GM19467 (cell line): Measurements from ENCODE around the gene HOXA7.

Source experiments
- ATAC-seq: cut with Tn5 transposase; IDR thresholded peaks from one replicate; pipeline ENCODE4 v1.9.1; 2021; ENCODE audit warnings: mild to moderate bottlenecking, moderate library complexity; ENCODE audit not compliant: unreplicated experiment

Gene HOXA7

DNA sequence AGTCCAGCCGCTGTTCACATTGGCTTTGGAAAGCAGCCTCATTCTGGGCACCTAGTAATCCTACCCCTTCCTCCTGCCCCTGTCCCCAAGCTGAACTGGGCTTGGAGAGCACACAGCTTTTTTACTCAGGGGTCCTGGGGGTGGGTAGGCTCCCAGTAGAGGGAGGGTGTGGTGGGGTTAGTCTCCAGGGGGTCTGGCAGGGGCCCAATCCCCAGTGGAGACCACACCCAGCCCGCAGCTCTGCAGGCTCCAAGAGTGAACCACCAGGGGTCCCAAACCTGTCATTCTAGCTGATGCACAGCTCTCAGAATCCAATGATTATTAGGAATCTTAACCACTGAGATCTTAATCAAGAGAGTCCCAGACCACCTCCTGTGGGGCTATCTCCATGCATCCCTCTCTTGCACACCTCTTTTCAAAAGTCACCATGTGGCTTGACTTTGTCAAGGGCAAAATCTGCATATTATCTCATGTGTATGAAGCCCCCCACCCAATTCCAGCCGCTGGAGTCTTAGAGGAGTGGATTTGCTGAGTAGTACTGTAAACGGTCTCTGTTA is 25.9 kb upstream of the HOXA7 start:
- no peak for ATAC-seq

DNA sequence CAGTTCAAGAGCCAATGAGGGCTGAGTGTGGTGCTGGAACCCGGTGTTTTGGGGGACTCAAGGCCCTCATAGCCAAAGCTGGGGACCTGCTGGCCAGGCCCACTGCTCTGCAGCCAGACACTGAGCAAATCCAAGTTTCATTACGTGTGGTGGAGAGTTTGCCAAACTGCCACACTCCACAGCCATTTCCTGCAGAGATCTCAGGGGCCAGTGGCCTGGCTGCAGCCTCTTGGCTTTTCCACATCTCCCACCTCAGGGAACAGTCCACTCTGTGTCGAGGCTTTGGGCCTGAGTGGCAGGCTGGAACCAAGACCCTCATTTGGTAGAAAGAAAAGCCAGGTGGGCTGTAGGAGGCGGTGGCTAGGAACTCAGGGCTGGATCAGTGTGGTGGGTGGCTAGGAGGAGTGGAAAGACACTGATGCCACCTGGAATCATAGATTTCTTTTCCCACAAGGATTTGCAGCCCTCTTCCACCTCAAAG is 25.4 kb upstream of the HOXA7 start:
- no peak for ATAC-seq

DNA sequence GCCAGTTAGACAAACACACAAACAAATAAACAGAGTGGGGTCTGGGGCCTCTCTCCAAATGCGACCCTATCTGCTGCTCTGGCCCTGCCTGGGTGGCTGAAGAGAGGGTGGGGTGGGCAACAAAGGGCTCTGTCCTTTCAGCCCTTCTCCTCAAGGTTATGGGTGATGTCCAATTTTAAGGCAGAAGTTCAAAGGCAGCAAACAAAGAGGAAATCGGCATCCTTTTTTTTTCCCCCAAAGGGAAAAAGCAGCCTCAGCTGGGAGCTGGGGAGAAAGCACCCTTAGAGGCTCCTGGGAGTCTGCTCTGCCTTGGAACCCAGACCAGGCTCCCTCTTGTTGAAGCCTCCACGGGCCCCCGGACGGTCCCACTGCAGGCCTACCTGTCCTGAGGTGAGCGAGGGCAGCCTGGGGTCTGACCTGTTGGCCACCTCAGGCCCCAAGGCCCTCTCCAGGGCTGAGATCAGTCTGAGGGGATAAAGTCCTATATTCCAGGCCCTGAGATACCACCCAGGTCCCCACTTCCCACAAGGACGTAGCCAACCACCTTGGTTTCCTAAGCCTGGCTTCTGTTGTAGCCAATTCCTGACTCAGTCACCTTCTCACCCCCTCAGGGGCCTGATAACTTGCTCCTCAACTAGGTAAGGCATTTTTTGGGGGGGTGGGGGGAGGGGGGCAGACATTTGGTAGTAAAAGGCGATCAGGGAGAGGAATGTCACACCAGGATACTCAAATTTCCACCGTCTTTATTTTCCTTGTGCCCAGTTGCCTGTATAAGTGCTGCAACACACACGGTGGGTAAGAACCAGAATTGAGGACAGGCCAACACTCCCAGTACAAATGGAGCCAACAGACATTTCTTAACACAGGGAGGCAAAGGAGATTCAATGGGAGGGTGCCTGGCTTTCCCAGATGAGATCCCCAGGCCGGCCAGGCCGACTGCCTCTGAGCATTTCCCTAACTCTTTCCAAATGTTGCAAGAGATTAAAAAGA is 24.3 kb upstream of the HOXA7 start:
- no peak for ATAC-seq

DNA sequence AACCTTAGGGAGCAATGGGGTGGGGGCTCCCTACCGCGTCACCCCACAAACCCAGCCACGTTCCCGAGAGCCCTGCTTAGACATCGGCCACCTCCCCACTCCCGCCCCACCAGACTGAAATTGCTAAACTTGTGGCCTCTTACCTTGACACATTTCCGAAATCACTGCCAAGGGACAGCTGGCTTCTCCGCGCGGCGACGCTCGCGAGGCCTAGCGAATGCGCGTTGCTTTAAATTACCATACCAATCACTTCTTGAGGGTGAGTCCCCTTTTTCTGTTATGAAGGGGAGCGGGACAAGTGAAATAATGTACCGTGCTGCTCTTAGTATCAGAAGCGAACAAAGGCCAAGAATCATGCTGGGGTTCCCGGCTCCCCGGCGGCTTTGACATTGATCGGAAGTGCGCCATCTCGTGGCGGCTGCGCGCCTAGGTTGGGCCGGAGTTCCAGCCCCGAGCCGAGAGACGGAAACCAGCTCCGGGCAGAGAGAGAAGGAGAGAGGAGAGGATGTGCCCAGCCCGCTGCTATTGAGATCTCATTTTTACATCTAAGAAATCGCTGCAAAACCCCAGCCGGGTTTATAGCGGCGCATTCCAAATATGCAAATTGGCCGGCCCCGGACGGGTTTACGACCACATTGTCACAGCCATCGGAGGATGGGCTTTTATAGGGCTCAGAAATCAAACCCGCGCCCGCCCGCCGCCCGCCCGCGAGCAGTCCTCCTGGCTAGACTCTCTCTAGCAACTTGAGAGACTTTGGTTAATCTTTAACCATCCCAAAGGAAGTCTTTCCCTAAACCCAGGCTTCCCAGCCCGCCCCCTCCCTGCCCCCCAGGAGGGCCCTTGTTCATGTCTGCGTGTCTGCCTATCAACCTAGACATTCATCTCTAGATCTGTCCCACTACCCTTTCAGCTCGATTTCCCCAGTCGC is 23.3 kb upstream of the HOXA7 start:
- ATAC-seq = no peak

DNA sequence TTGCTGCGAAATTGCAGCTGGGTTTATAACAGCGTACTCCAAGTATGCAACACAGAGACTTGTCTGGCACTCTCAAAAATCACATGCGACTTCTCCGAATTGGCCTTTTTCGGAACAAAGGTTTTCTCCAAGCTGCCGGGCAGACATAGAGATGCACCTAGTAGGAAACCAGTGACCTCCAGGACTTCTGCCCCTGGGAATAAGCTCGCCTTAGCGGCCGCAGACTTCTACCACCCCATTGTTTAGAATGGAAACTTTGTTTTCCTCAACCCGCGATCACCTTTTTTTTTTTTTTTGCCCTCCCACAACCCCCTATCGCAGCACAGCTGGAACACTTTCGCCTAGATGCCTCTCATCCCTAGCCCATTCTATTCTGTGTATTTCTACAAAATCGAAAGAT is 22.6 kb upstream of the HOXA7 start:
- ATAC-seq = no peak

DNA sequence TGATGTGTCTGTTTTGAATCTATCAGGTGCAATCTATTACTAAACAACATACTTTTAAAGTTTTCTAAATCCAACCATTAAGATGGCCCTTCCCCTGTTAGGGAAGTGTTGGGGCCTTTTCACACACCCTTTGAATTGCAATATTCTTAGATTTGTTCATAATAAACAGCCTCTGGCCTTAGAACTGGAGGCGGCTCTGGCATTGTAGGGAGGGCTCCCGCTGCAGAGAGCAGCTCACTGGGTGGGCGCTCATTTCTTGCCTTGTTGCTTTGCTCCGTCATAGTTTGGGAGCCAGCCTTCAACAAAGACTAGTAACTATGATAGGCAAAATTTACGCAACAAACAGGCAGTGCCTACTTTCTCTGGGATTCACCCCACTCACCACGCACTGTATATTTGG is 21.9 kb upstream of the HOXA7 start:
- ATAC-seq = no peak

DNA sequence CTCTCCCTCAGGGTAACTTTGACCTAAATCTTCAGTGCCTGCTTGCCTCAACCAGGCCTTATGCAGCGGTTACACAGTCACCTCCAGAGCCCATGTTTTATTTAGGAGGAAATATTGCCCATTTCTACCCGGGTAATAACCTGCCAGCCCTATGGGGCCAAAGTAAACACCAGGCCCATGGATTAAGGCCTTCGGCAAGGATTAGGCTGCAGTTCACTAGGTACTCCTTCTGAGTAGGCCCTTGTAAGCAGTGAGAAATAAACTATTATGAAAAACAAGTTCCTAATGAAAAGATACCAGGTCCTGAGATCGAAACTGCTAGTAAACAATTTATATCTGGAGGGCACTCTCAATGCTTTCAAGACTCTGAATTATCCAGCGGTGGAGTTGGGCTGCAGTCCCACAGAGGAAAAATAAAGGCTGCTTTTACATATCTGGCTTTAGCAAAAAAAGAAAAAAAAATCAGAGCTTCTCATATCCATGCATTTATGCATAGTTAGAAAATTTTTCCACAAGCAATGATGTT is 21.4 kb upstream of the HOXA7 start:
- ATAC-seq = no peak

DNA sequence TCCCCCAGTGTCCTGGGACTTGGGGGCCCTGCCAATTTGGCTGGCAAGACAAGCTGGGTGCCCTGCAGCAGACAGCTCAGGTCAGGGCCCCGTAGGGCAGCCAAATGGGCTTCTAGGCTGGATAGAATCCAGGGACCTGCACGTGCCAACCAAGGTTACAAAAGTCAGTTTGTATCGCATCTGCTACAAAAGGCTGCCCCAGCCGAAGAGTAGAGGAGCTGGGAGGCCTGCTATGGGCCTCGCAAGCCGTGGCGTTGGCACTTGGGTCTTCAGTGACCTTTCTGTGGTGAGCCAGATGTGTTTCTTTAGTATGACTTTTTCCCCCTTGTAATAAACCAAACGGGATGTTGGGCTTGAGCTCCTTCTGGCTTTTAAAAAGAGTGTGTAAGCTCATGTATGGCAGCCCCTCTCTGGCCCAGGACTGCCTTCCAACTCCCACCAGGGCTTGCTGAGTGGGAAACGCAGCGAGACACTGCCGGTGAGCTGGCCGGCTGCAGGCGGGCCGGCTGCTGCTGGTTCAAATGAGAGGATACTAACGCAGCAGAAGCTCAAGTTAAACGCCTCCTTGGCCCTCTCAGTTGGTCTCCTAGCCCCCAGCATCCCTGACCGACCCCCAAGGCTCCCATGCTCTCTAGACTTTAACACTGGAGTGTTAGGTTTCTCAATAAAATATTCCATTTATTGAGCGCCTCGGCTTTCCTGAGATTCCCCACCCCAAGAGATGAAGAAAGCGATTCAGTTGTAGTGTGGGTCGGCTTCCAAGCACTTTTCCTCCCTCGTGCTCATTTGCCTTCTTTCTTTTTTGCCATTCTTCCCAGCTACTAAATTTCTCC is 20.7 kb upstream of the HOXA7 start:
- no peak for ATAC-seq

DNA sequence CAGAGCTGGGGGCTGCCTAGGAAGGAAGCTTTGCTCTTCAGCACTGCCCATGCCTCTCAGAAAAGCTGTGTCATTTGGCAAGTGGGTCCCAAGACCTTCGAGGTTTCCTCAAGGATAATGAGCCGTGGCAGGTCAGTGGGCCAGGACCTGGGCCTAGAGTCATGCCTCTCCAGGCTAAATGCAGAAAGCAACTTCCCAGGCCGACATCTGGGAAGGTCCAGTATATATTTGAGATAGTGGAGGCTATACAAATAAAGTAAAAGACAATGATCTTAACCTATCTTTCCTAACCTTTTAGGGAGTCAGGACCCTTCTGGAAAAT is 20.0 kb upstream of the HOXA7 start:
- no peak for ATAC-seq

DNA sequence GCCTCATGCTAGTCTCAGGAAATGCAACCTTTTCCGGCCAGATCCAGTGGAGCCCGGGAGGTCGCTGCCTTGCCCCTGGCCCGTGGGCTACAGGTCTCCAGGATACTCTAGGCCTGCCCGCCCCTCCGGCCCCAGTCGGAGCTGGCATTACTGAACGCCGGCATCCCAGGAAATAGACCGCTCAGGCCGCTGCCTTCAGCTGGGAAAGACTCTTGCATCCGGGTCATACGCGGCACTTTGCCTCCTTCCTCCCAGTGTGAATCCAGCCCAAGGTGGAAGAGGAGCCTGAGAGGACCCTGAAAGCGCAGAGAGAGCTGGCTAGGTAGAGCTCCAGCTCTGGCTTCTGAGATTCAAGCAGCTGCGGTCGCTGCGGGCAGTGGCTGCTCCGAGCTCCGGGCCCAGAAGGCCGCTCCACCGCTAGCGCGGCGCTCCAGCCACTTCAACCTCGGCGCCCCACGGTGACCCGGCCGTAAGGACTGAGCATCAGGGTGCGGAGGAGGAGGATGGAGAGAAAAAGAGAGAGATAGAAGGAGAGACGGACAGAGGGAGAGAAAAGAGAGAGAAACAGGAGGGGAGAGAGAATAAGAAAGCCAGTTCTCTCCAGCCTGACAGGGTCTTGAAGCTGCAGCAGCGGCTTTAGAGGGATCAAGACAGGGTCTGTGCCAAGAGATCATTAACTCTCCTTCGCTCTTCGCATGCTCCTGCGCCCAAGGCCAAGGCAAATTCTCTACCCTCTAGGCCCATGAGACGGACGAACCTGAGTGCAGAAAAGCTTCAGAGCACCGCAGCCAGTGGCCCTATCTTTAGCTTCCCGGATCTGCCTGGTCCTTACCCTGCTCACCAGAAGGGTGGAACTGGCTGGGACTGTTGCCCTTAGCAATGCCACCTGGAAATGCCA is 19.4 kb upstream of the HOXA7 start:
- no peak for ATAC-seq

DNA sequence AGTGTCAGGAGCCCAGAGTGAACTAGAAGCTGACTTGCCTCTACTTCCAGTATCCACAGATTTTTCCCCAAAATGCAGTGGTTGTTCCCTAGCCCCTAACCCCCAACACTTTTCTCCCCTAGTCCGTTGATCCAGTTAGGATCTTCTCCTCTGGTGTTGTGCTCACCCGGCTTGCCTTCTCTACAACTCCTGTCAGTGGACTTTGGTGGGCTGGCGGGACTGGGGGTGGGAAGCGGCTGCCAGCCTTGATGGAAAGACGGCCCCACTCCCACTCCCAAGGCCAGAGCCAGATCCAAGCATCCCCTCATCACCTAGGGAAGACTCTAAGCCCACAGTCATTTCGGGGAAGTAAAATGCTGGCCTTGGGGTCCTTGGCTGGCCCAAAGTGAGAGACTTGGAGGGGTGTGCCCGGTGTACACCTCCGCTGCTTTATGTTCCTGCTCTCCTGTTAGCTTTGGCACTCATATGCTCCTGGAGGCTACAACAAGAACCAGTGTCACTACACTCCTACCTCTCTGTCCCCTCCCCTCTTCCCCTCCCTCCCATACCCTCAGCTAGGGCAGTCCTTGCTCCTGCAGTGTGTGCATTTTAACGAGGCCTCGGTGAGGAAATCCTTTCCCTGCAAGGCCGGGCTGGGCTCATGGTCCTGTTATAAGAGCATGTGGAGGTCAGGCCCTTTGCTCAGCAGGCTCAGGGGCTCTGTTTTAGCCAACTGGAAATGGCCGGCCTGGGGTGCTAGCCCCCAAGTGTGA is 18.6 kb upstream of the HOXA7 start:
- ATAC-seq = no peak

DNA sequence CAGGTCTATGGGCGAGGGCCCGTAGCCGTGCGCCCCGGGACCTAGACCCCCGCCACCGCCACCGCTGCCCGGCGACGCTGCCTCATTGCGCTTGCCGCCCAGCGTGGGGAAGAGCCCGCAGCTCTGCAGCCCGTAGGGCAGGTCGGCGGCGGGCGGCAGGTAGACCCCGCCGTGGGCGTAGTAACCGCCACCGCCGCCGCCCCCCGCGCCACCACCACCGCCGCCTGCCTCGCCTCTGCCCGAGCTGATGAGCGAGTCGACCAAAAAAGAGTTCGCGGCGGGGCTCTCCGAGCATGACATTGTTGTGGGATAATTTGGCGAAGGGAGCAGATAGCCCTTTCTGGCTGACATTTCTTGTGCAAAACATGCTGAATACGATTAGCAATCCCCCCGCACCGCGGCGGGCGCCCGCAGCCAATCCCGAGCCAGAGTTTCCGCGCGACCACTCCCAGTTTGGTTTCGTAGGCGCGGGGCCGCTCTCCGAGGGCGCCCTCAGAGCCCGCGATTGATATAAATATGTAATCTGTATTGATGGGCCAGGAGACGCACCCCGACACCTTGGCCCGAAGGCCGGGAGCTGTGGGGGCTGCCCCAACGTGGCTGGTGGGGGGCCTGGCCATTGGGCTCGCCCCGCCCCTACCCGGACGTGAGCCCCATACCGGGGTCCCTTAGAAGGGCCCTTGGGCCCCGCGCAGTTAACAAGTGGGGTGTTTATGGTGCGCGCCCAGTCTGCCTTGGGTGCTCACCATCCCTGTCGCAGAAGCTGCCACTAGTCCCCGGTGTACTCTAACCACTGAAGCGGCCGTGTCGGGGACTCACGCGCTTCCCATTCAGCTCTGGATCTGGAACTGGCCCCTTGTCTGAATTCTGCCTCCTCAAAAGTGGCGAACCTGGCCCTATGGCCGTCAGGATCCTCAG is 17.7 kb upstream of the HOXA7 start, which contains the start of gene HOXA10:
TSS of gene HOXA10 (minus strand) at position 365 of the 918 bp plus-strand sequence. CDS start at position 351, 14 bp downstream.
- ATAC-seq = no peak

DNA sequence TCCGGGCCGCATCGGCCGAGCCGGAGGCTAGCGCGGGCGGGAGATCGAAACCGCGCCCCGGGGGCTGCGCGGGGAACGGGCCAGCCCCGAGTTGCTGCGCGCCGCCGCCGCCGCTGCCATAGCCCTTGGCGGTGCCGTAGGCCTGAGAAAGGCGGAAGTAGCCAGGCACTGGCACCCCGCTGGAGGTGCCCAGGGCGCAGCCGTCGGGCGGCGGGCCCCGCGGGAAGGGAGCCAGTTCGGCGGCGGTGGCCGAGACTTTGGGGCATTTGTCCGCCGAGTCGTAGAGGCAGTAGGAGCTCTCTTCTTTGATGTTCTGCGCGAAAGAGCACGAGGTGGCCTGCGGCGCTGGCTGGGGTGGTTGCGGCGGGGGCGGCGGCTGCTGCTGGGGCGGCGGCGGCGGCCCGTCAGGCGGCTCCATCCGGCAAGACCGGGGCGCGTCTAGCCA is 17.1 kb upstream of the HOXA7 start:
- no peak for ATAC-seq

DNA sequence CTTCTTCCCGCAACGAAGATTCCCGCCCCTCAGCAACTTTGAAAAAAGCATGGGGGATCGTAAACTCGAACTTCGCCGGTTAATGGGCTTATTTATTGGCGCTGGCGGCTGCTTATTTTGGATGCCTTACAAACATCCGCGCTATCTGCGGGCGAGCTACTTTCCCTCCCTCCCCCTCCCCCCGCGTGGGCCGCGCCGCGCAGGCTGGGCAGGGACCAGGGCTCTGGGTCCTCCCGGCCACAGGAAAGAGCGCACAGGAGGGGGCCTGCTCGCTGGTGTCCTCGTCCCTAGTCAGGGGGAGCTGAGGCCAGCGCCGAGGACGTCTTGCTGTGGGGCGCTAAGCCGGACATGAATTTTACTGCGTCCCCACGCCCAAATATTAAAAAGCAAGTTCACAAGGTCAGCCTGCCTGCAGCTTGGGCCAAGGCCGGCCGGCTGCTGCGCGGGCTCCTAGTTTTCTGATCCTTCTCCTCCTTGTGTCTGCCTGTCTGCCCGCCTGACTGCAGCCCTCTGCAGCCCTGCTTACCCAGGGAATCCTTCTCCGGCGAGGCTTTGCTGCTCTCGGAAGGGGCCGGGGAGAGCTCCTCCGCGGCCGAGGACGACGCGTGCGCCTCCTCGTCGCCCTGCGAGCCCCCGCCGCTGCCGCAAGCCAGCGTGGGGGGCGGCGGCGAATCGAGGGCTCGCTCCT is 16.5 kb upstream of the HOXA7 start:
- ATAC-seq = no peak

DNA sequence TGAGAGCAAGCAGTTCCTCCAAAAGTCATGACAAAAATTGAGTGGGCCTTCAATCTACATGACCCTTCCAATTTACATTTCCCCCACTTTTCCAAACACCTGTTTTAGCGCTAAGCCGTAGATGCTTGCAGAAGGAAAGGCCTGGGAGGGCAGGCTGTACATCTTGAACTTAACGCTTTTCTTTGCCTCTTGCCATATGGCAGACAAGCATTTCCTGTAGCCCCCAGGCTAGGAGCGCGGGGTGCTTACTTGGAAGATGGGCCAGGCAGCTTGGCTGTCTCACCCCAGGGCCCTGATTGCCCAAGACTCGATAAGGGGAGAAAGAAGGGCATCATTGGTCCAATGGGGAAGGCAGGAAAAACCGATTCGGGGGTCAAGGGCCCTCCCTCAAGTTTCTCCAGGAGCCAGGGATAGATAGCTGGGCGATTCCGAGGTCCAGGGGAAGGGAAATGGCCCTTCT is 15.9 kb upstream of the HOXA7 start:
- ATAC-seq = no peak

DNA sequence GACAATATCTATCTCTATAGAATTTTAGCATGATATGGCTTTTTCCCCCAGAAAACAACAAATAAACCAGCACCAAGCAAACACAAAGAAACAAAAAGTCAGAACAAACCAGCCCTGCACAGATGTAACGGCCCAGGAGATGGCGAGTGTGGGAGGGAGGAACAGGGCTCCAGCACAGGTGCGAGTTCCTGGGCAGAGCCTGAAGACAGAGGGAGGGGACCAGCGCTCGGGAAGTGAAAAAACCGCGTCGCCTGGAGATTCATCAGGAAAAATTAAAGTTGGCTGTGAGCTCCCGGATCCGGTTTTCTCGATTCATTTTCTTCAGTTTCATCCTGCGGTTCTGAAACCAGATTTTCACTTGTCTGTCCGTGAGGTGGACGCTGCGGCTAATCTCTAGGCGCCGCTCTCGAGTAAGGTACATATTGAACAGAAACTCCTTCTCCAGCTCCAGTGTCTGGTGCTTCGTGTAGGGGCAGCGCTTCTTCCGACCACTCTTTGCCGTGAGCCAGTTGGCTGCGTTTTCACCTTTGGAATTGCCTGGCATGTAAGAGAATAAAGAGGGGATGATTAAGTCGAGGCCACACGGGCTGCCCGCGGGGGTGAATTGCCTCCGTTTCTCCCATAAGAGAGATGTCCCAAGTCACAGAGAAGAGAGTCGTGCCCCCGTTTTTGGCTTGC is 15.3 kb upstream of the HOXA7 start:
- ATAC-seq = no peak
